Neutrophil (primary cell): Measurements from ENCODE around the gene ZNF530.

Experiments
- H3K27ac ChIP-seq: fragments of 200-600 bp; sonication (generic); 2 replicates; pipeline ENCODE4 v1.5.1; 2016; ENCODE audit warnings: mild to moderate bottlenecking, moderate library complexity
- H3K27me3 ChIP-seq: fragments of 200-600 bp; sonication (generic); 2 replicates; pipeline ENCODE4 v1.6.0; 2016; ENCODE audit warnings: mild to moderate bottlenecking
- H3K36me3 ChIP-seq: fragments of 200-600 bp; sonication (generic); 2 replicates; pipeline ENCODE4 v1.5.1; 2017
- H3K4me1 ChIP-seq, 2 experiments: fragments of 200-600 bp in 1 of 2; sonication (generic) in 1 of 2; 1 replicate in 1 of 2; 2 replicates in 1 of 2; pipeline versions ENCODE4 v1.5.1 to v1.6.1; 2013 to 2016; ENCODE audit warnings: low read depth in 1 of 2, low read length in 1 of 2, mild to moderate bottlenecking in 1 of 2, moderate library complexity in 1 of 2; ENCODE audit not compliant: control insufficient read depth in 1 of 2, insufficient read depth in 1 of 2
- H3K4me3 ChIP-seq, 2 experiments: fragments of 200-600 bp in 1 of 2; sonication (generic) in 1 of 2; 1 replicate in 1 of 2; 2 replicates in 1 of 2; pipeline ENCODE4 v1.5.1; 2013 to 2016; ENCODE audit warnings: low read depth in 1 of 2, low read length in 1 of 2, mild to moderate bottlenecking in 1 of 2, moderate library complexity in 1 of 2
- H3K9me3 ChIP-seq: fragments of 200-600 bp; sonication (generic); 2 replicates; pipeline ENCODE4 v1.5.1; 2016
- CTCF ChIP-seq: fragments of 200-600 bp; sonication (generic); IDR thresholded peaks from 2 replicates; pipeline ENCODE4 v1.5.1; 2016; ENCODE audit warnings: antibody characterized with exemption

Gene ZNF530

GRCh38 chr19:57615346-57615745 is 15.7 kb downstream of the ZNF530 start:
- no peak for TF ChIP-seq CTCF
- no peak overlapping the region for H3K27ac ChIP-seq
- H3K4me1 ChIP-seq, result peaks cover 13 to 14% of the 10 kb centered on the region in 2 experiments
- H3K4me3 ChIP-seq, result peak overlapping the region in 1 of 2 experiments; percentile 74
- H3K9me3 ChIP-seq, result peaks cover 45% of the 10 kb centered on the region
- no peaks in the 10 kb centered on the region for H3K27me3 ChIP-seq
- H3K36me3 ChIP-seq, result peaks cover 14% of the 10 kb centered on the region

- Histone ChIP-seq H3K36me3 (peaks cover 18% of the 10 kb centered on the region), H3K27me3 (no peaks in the 10 kb centered on the region), H3K27ac (no peak overlapping the region), H3K4me3 (no peak overlapping the region), H3K9me3 (peaks cover 61% of the 10 kb centered on the region), H3K4me1 (no peaks in the 10 kb centered on the region)
- TF ChIP-seq CTCF, result no peak
Observed at GRCh38 chr19:57620673-57621348, 21.1 kb downstream of the ZNF530 start.

GRCh38 chr19:57623091-57623490 is 23.4 kb downstream of the ZNF530 start:
- no peaks in the 10 kb centered on the region for H3K4me1 ChIP-seq
- peaks cover 57% of the 10 kb centered on the region for H3K9me3 ChIP-seq
- H3K27ac ChIP-seq, result no peak overlapping the region
- no peak overlapping the region for H3K4me3 ChIP-seq
- TF ChIP-seq CTCF, result no peak
- peaks cover 18% of the 10 kb centered on the region for H3K36me3 ChIP-seq
- H3K27me3 ChIP-seq, result no peaks in the 10 kb centered on the region

GRCh38 chr19:57632987-57633831 is 33.5 kb downstream of the ZNF530 start, which contains the start of gene ZNF211:
TSS of gene ZNF211 (plus strand) at chr19:57633168. CDS start at chr19:57633347, 179 bp downstream.
- no peaks in the 10 kb centered on the region for H3K27me3 ChIP-seq
- H3K4me1 ChIP-seq, result peaks cover 9 to 16% of the 10 kb centered on the region in 2 experiments
- peak within 1 kb of the TSS; percentile 67 to 75 for H3K4me3 ChIP-seq
- H3K27ac ChIP-seq, result peak within 1 kb of the TSS; percentile 65
- H3K36me3 ChIP-seq, result peaks cover 14% of the 10 kb centered on the region
- peaks cover 14% of the 10 kb centered on the region for H3K9me3 ChIP-seq
- TF ChIP-seq CTCF, result no peak

- TF ChIP-seq CTCF, result no peak
- peak overlapping the region; percentile 67 to 75 for H3K4me3 ChIP-seq
- H3K36me3 ChIP-seq, result peaks cover 14% of the 10 kb centered on the region
- H3K9me3 ChIP-seq, result peaks cover 17% of the 10 kb centered on the region
- peaks cover 9 to 16% of the 10 kb centered on the region in 2 experiments for H3K4me1 ChIP-seq
- no peaks in the 10 kb centered on the region for H3K27me3 ChIP-seq
- H3K27ac ChIP-seq, result no peak overlapping the region
Observed at GRCh38 chr19:57633832-57634131, 34.1 kb downstream of the ZNF530 start.
